Endodermal cell (in vitro differentiated cells): Measurements from ENCODE around the gene DSEL. TPM values are rescaled to one million over a fixed set of nuclear protein-coding genes. Genes with fewer than 3 reads are reported as not detected.

Experiments
- DNase-seq: peaks from one replicate; pipeline ENCODE4 v3.0.0-alpha.2; 2017
- H3K27ac ChIP-seq: 2 replicates; pipeline ENCODE4 v1.5.1; 2013; ENCODE audit warnings: mild to moderate bottlenecking, low read depth, low read length, moderate library complexity
- H3K27me3 ChIP-seq: 2 replicates; pipeline ENCODE4 v1.6.1; 2013; ENCODE audit warnings: mild to moderate bottlenecking, low read length, moderate library complexity; ENCODE audit not compliant: insufficient read depth, control insufficient read depth, poor library complexity, severe bottlenecking
- H3K36me3 ChIP-seq: 2 replicates; pipeline ENCODE4 v1.7.0; 2013; ENCODE audit warnings: mild to moderate bottlenecking, low read length, moderate library complexity; ENCODE audit not compliant: control insufficient read depth, insufficient read depth
- H3K4me1 ChIP-seq: one replicate; pipeline ENCODE4 v1.7.0; 2013; ENCODE audit warnings: low read length; ENCODE audit not compliant: control insufficient read depth, insufficient read depth
- H3K4me3 ChIP-seq: 2 replicates; pipeline ENCODE4 v1.5.1; 2013; ENCODE audit warnings: mild to moderate bottlenecking, low read length, moderate library complexity
- H3K9ac ChIP-seq: 2 replicates; pipeline ENCODE4 v1.6.1; 2013; ENCODE audit warnings: mild to moderate bottlenecking, low read length, moderate library complexity; ENCODE audit not compliant: poor library complexity, severe bottlenecking; ENCODE audit errors: extremely low read depth
- H3K9me3 ChIP-seq: 2 replicates; pipeline ENCODE4 v1.6.1; 2013; ENCODE audit warnings: mild to moderate bottlenecking, low read length, moderate library complexity; ENCODE audit not compliant: control insufficient read depth
- H3K27ac Mint-ChIP-seq: 2 replicates; pipeline ENCODE4 v1.8.0; 2020; ENCODE audit warnings: mixed read lengths
- H3K27me3 Mint-ChIP-seq: 2 replicates; pipeline ENCODE4 v1.8.0; 2021; ENCODE audit warnings: mild to moderate bottlenecking, mixed read lengths; ENCODE audit not compliant: insufficient read depth
- H3K36me3 Mint-ChIP-seq: 2 replicates; pipeline ENCODE4 v1.8.0; 2020; ENCODE audit warnings: low read depth, mixed read lengths
- H3K4me1 Mint-ChIP-seq: 2 replicates; pipeline ENCODE4 v1.8.0; 2020; ENCODE audit warnings: mixed read lengths
- H3K4me3 Mint-ChIP-seq: 2 replicates; pipeline ENCODE4 v1.8.0; 2020; ENCODE audit warnings: mild to moderate bottlenecking, moderate library complexity, mixed read lengths
- H3K9me3 Mint-ChIP-seq: 2 replicates; pipeline ENCODE4 v1.8.0; 2020; ENCODE audit warnings: mild to moderate bottlenecking, mixed read lengths
- CTCF ChIP-seq: fragments of 200-600 bp; sonication (generic); conservative IDR thresholded peaks from 2 replicates; pipeline ENCODE4 v1.5.0; 2021; ENCODE audit warnings: antibody characterized with exemption, mild to moderate bottlenecking
- WGBS, 2 experiments: methylation state at CpG; one replicate each; pipeline versions ENCODE4 v1.1.5 to v1.1.7; 2013; ENCODE audit warnings: missing lambda C conversion rate in 2 of 2, mixed read lengths in 1 of 2; ENCODE audit not compliant: insufficient coverage in 1 of 2, insufficient read length in 1 of 2; 5-methylcytosine and 5-hydroxymethylcytosine counted together
- total RNA-seq, 2 donors: library from RNA; stranded (reverse); fragmentation: NEBNext Ultra II Directional in 1 of 2; extraction: Animal tissue kit (Norgen Biotek cat#: 25700) in 1 of 2; gene quantifications; 2 replicates in 1 of 2; 3 replicates in 1 of 2; pipeline ENCODE4 v1.2.1, GENCODE V29; 2021

Gene DSEL
- total RNA-seq, 2 donors from 2014 or later = 6.0 to 9.0 TPM

GRCh38 chr18:67531929-67532328 is 15.4 kb upstream of the DSEL start:
- Histone ChIP-seq H3K4me3 (no peak overlapping the region), H3K9ac (no peak overlapping the region), H3K4me1 (no peaks in the 10 kb centered on the region), H3K27me3 (no peaks in the 10 kb centered on the region), H3K27ac (no peak overlapping the region), H3K36me3 (no peaks in the 10 kb centered on the region), H3K9me3 (no peaks in the 10 kb centered on the region)
- Mint-ChIP-seq H3K36me3 (no peaks in the 10 kb centered on the region), H3K4me3 (no peak overlapping the region), H3K9me3 (no peaks in the 10 kb centered on the region), H3K27ac (no peak overlapping the region), H3K27me3 (no peaks in the 10 kb centered on the region), H3K4me1 (no peaks in the 10 kb centered on the region)
- DNase-seq = no peak
- no peak for TF ChIP-seq CTCF
- 96 to 100% methylated on average over 1 to 2 of the region's 2 CpGs for WGBS, 2 experiments

- Mint-ChIP-seq H3K4me1 (no peaks in the 10 kb centered on the region), H3K4me3 (no peak overlapping the region), H3K27me3 (no peaks in the 10 kb centered on the region), H3K36me3 (no peaks in the 10 kb centered on the region), H3K27ac (no peak overlapping the region), H3K9me3 (no peaks in the 10 kb centered on the region)
- Histone ChIP-seq H3K27ac (no peak overlapping the region), H3K4me1 (no peaks in the 10 kb centered on the region), H3K36me3 (no peaks in the 10 kb centered on the region), H3K9me3 (no peaks in the 10 kb centered on the region), H3K4me3 (no peak overlapping the region), H3K9ac (no peak overlapping the region), H3K27me3 (no peaks in the 10 kb centered on the region)
- peak; percentile 68 for DNase-seq
- no peak for TF ChIP-seq CTCF
- WGBS, 2 experiments = 88 to 93% methylated on average over 2 to 3 of the region's 3 CpGs
Observed at GRCh38 chr18:67525328-67526099, 9.0 kb upstream of the DSEL start.

- Mint-ChIP-seq H3K9me3 (no peaks in the 10 kb centered on the region), H3K4me3 (no peak overlapping the region), H3K36me3 (no peaks in the 10 kb centered on the region), H3K27me3 (no peaks in the 10 kb centered on the region), H3K27ac (no peak overlapping the region), H3K4me1 (peaks cover 11% of the 10 kb centered on the region)
- Histone ChIP-seq H3K9ac (no peak overlapping the region), H3K4me1 (no peaks in the 10 kb centered on the region), H3K4me3 (no peak overlapping the region), H3K27ac (no peak overlapping the region), H3K27me3 (no peaks in the 10 kb centered on the region), H3K9me3 (no peaks in the 10 kb centered on the region), H3K36me3 (no peaks in the 10 kb centered on the region)
- 88% methylated on average over 2 of the region's 2 CpGs; no CpG with 5 or more reads in 1 of the 2 experiments for WGBS, 2 experiments
- DNase-seq = no peak
- TF ChIP-seq CTCF = no peak
Observed at GRCh38 chr18:67520351-67520921, 3.9 kb upstream of the DSEL start.
